PC-9 (cell line): ENCODE results near the gene PMM2. TPM values are rescaled to one million over a fixed set of nuclear protein-coding genes. Genes with fewer than 3 reads are reported as not detected.

ENCODE experiments used
- BruUV-seq: library from RNA; stranded (reverse); fragments of 400-500 nt; replicated peaks from 2 replicates; lab custom pipeline; 2021; lab: Mats Ljungman, UMichigan
- CTCF ChIA-PET: fragments of 300-600 bp; sonication (Branson Sonifier 250); formaldehyde crosslinking; loops from one replicate; lab custom pipeline; 2022; ENCODE audit warnings: antibody characterized with exemption; lab: Charles Lee
- POLR2A ChIA-PET: fragments of 300-600 bp; sonication (Branson Sonifier 250); formaldehyde crosslinking; loops from one replicate; lab custom pipeline; 2022; ENCODE audit warnings: antibody characterized with exemption; ENCODE audit not compliant: unreplicated experiment; lab: Charles Lee
- DNase-seq, 2 experiments: peaks; one replicate each; pipeline versions ENCODE4 v3.0.0 to v3.0.0-alpha.2; 2015 to 2022; ENCODE audit warnings: mixed read lengths in 1 of 2
- H2AFZ ChIP-seq: fragments of 200-600 bp; sonication (generic); 2 replicates; pipeline ENCODE4 v1.8.1; 2017; ENCODE audit warnings: antibody characterized with exemption
- H3F3A ChIP-seq: fragments of 200-600 bp; sonication (generic); 2 replicates; pipeline ENCODE4 v1.8.1; 2017; ENCODE audit warnings: antibody characterized with exemption, mild to moderate bottlenecking, low read depth; ENCODE audit not compliant: insufficient read depth
- H3K27ac ChIP-seq: fragments of 200-600 bp; sonication (generic); 2 replicates; pipeline ENCODE4 v1.6.1; 2016; ENCODE audit warnings: mixed run types
- H3K27me3 ChIP-seq: fragments of 200-600 bp; sonication (generic); 2 replicates; pipeline ENCODE4 v1.6.1; 2016; ENCODE audit warnings: low read depth, mixed run types; ENCODE audit not compliant: insufficient read depth
- H3K36me3 ChIP-seq: fragments of 200-600 bp; sonication (generic); 2 replicates; pipeline ENCODE4 v1.6.1; 2016; ENCODE audit warnings: low read depth, mixed run types
- H3K4me1 ChIP-seq: fragments of 200-600 bp; sonication (generic); replicated peaks from 2 replicates; pipeline ENCODE4 v1.6.1; 2016; ENCODE audit warnings: mixed run types; ENCODE audit not compliant: insufficient read depth
- H3K4me2 ChIP-seq: fragments of 200-600 bp; sonication (generic); 2 replicates; pipeline ENCODE4 v1.6.1; 2017; ENCODE audit warnings: mixed run types
- H3K4me3 ChIP-seq: fragments of 200-600 bp; sonication (generic); 2 replicates; pipeline ENCODE4 v1.6.1; 2016; ENCODE audit warnings: mixed run types
- H3K79me2 ChIP-seq: fragments of 200-600 bp; sonication (generic); 2 replicates; pipeline ENCODE4 v1.6.1; 2017; ENCODE audit warnings: low read depth, mixed run types
- H3K9me2 ChIP-seq: fragments of 200-600 bp; sonication (generic); 2 replicates; pipeline ENCODE4 v1.8.1; 2017; ENCODE audit warnings: mild to moderate bottlenecking; ENCODE audit not compliant: insufficient read depth
- H3K9me3 ChIP-seq: fragments of 200-600 bp; sonication (generic); 2 replicates; pipeline ENCODE4 v1.8.1; 2016; ENCODE audit warnings: low read depth; ENCODE audit not compliant: insufficient read depth
- H4K20me1 ChIP-seq: fragments of 200-600 bp; sonication (generic); 2 replicates; pipeline ENCODE4 v1.8.1; 2017; ENCODE audit not compliant: insufficient read depth
- CTCF ChIP-seq: fragments of 200-600 bp; sonication (generic); conservative IDR thresholded peaks from 2 replicates; pipeline ENCODE4 v1.6.1; 2017; ENCODE audit warnings: mixed run types, antibody characterized with exemption, mild to moderate bottlenecking, moderate library complexity
- EZH2 ChIP-seq: fragments of 200-600 bp; sonication (generic); IDR thresholded peaks from 2 replicates; pipeline ENCODE4 v1.8.0; 2017; ENCODE audit warnings: antibody characterized with exemption, low read depth
- intact Hi-C: fragments of 100-400 bp; cut with micrococcal nuclease; formaldehyde crosslinking; loops from one replicate; pipeline ENCODE4 v1.10.0; 2022; ENCODE audit not compliant: unreplicated experiment
- total RNA-seq: library from RNA; stranded (reverse); gene quantifications from 2 replicates; pipeline ENCODE4 v1.2.3, GENCODE V29; 2021

PMM2 gene
- total RNA-seq, 1 experiment from 2014 or later = 54.4 TPM

GRCh38 chr16:8806272-8806983, 8.8 kb downstream of the PMM2 start:
- Histone ChIP-seq H3K27ac (no peak overlapping the region), H4K20me1 (peaks cover 66% of the 10 kb centered on the region), H3K4me1 (no peaks in the 10 kb centered on the region), H3K4me2 (no peak overlapping the region), H3K79me2 (peaks cover 29% of the 10 kb centered on the region), H3K4me3 (no peak overlapping the region), H3K9me3 (no peaks in the 10 kb centered on the region), H3K9me2 (no peaks in the 10 kb centered on the region), H3F3A (peaks cover 15% of the 10 kb centered on the region), H3K27me3 (no peaks in the 10 kb centered on the region), H2AFZ (no peak overlapping the region), H3K36me3 (peaks cover 62% of the 10 kb centered on the region)
- POLR2A ChIA-PET = interaction anchor here (0.6 to 0.7 kb wide), 2 partner anchors 34 to 1971 kb away, joined by 3 to 5 read pairs; no protein-coding TSS in a partner anchor
- TF ChIP-seq EZH2 = no peak
- TF ChIP-seq CTCF = no peak
- CTCF ChIA-PET = no interaction called here
- intact Hi-C loops = no loop called here
- BruUV-seq = no TSS peak
- no peak for DNase-seq

GRCh38 chr16:8807189-8807588, 9.6 kb downstream of the PMM2 start:
- no peak for TF ChIP-seq EZH2
- TF ChIP-seq CTCF = no peak
- no peak for DNase-seq
- BruUV-seq = no TSS peak
- Histone ChIP-seq H3K79me2 (peaks cover 22% of the 10 kb centered on the region), H3K4me3 (no peak overlapping the region), H2AFZ (no peak overlapping the region), H3K27me3 (no peaks in the 10 kb centered on the region), H3K9me3 (no peaks in the 10 kb centered on the region), H3K4me2 (no peak overlapping the region), H3F3A (peaks cover 12% of the 10 kb centered on the region), H3K9me2 (no peaks in the 10 kb centered on the region), H3K36me3 (peaks cover 64% of the 10 kb centered on the region), H3K4me1 (no peaks in the 10 kb centered on the region), H4K20me1 (peaks cover 60% of the 10 kb centered on the region), H3K27ac (no peak overlapping the region)
- ChIA-PET CTCF (no interaction called here), POLR2A (no interaction called here)
- intact Hi-C loops = no loop called here

- intact Hi-C loops = no loop called here
- peaks cover 65% of the 10 kb centered on the region for H3K36me3 ChIP-seq
- no peak overlapping the region for H3K4me3 ChIP-seq
- POLR2A ChIA-PET = no interaction called here
- no peaks in the 10 kb centered on the region for H3K9me3 ChIP-seq
- no peaks in the 10 kb centered on the region for H3K27me3 ChIP-seq
- TF ChIP-seq EZH2 (no peak), CTCF (no peak)
- CTCF ChIA-PET = no interaction called here
- no peak for DNase-seq
- no peak overlapping the region for H3K4me2 ChIP-seq
- H3K9me2 ChIP-seq = no peaks in the 10 kb centered on the region
- H3K79me2 ChIP-seq = peaks cover 16% of the 10 kb centered on the region
- no peak overlapping the region for H3K27ac ChIP-seq
- no peak overlapping the region for H2AFZ ChIP-seq
- H4K20me1 ChIP-seq = peaks cover 52% of the 10 kb centered on the region
- no TSS peak for BruUV-seq
- H3K4me1 ChIP-seq = no peaks in the 10 kb centered on the region
- peaks cover 8% of the 10 kb centered on the region for H3F3A ChIP-seq
Observed at GRCh38 chr16:8808009-8808408, 10.4 kb downstream of the PMM2 start.
